Esophagus (tissue), 2 donors: ENCODE results near the gene GPT2. TPM values are rescaled to one million over a fixed set of nuclear protein-coding genes. Genes with fewer than 3 reads are reported as not detected.
A peak's percentile ranks its signal among the peaks of the same experiment; 100 is the strongest.

Source experiments
- H3K27ac ChIP-seq, 2 donors: one replicate each; pipeline ENCODE4 v1.5.1; 2013; ENCODE audit warnings: low read depth in 2 of 2, mild to moderate bottlenecking in 2 of 2, inconsistent platforms in 1 of 2, low read length in 1 of 2, moderate library complexity in 1 of 2
- H3K27me3 ChIP-seq, 2 donors: one replicate each; pipeline ENCODE4 v1.6.1; 2013; ENCODE audit warnings: low read length in 2 of 2, control low read depth in 1 of 2, mild to moderate bottlenecking in 1 of 2; ENCODE audit not compliant: insufficient read depth in 2 of 2, control insufficient read depth in 1 of 2
- H3K36me3 ChIP-seq, 2 donors: one replicate each; pipeline ENCODE4 v1.6.1; 2013; ENCODE audit warnings: low read length in 1 of 2; ENCODE audit not compliant: control insufficient read depth in 2 of 2, insufficient read depth in 2 of 2
- H3K4me1 ChIP-seq, 2 donors: one replicate each; pipeline ENCODE4 v1.6.1; 2013; ENCODE audit warnings: low read length in 1 of 2; ENCODE audit not compliant: control insufficient read depth in 2 of 2, insufficient read depth in 2 of 2
- H3K4me3 ChIP-seq, 2 donors: one replicate each; pipeline ENCODE4 v1.5.1; 2013; ENCODE audit warnings: low read length in 2 of 2, mild to moderate bottlenecking in 2 of 2, low read depth in 1 of 2, moderate library complexity in 1 of 2
- H3K9me3 ChIP-seq, 2 donors: one replicate each; pipeline ENCODE4 v1.6.1; 2013; ENCODE audit warnings: mild to moderate bottlenecking in 2 of 2, low read depth in 1 of 2, low read length in 1 of 2, moderate library complexity in 1 of 2; ENCODE audit not compliant: control insufficient read depth in 2 of 2, insufficient read depth in 1 of 2
- WGBS, 2 donors: extraction: QIAGEN DNeasy Blood & Tissue Kit; methylation state at CpG; one replicate each; pipeline ENCODE4 v1.1.7; 2013; 5-methylcytosine and 5-hydroxymethylcytosine counted together
- polyA plus RNA-seq, 2 donors: library from polyadenylated mRNA; stranded (reverse); fragments of 200-250 nt; gene quantifications; one replicate each; pipeline ENCODE4 v1.2.3, GENCODE V29; 2013
- donor health status: healthy with polysubstance abuse.
- donor health status: Bipolar disorder and iron deficiency.

The GPT2 gene
- polyA plus RNA-seq, 2 donors, result 53.8 to 65.8 TPM

DNA sequence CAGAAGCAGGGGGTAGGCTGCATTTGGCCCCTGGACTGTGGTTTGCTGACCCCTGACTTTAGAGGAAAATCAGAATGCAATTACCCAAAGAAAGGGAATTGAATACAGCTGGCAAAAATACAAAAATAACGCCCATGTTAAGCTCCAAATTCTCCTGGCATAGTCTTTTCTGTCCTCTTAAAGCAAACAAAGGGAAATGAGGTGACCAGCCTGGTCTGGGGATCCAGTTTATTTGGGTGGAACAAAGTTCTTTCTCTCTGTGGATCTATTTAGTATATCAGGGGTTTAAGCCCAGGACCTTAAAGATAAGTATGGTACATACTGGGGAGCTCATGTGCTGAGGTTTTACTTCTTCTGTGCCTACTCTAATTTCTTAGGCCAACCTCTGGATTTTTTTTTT, 65.8 kb downstream of the GPT2 start:
- 24 to 30% methylated on average over 1 of the region's 1 CpG for WGBS, 2 donors
- no peaks in the 10 kb centered on the region for H3K27me3 ChIP-seq

DNA sequence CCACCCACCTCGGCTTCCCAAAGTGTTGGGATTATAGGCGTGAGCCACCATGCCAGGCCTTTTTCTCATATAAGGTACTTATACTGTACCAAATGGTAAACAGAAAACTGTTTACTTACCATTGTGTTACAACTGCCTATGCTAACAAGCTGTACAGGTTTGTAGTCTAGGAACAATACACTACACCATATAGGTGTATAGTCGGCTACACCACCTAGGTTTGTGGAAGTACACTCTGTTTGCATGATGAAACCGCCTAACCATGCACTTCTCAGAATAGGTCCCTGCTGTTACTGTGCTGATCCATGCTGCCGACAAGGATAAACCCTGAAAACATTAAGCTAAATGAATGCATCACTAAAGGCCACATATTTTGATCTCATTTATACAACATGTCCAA, 70.4 kb downstream of the GPT2 start:
- peaks cover 2 to 23% of the 10 kb centered on the region in 2 donors for H3K36me3 ChIP-seq
- whole genome bisulfite sequencing, 2 donors, result 76 to 80% methylated on average over 5 of the region's 5 CpGs

More for the DNA sequence above, 65.8 kb downstream of the GPT2 start:
- Histone ChIP-seq H3K4me1 (no peaks in the 10 kb centered on the region), H3K9me3 (no peaks in the 10 kb centered on the region), H3K4me3 (no peak overlapping the region), H3K27ac (no peak overlapping the region), H3K36me3 (no peaks in the 10 kb centered on the region)

DNA sequence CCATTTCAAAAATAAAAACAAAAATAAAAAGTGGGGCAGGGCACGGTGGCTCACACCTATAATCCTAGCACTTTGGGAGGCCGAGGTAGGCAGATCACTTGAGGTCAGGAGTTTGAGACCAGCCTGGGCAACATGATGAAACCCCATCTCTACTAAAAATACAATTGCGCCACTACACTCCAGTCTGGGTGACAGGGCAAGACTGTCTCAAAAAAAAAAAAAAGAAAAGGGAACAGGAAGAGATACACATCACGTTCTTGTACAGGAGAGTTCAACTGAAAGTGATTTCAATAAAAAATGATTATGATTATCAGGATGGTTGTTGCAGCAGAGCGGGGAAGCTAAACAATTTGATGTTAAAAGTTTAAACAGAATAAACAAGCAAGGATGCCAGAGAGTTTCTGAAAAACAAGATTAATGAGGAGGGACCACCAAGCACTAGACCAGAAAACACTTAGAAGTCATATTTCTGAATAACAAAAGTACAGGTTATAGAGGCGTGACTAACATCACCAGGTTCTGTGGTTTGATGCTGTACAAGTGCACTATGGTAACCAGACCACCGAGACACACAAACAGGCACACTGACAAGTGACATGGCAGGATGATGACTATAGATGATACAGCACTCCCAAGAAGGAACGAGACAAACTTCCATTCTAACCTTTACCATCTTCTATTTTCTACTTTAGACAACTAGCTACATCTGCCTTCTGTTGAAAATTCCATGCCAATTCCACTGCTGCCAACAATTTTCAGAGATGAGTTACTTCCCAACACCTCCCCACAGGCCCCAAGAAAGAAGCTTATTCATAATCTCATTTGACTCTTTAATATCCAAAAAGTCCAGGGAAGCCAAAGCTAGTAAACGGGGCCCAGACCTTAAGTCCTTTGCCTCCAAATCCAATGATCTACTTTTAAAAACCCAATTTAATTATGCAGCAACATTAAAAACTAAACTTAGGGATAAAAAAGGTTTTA, 77.5 kb downstream of the GPT2 start:
- Histone ChIP-seq H3K9me3 (no peaks in the 10 kb centered on the region), H3K27me3 (no peaks in the 10 kb centered on the region), H3K4me3 (no peak overlapping the region), H3K4me1 (no peaks in the 10 kb centered on the region), H3K27ac (no peak overlapping the region), H3K36me3 (peaks cover 13 to 38% of the 10 kb centered on the region in 2 donors)
- WGBS, 2 donors, result 65 to 66% methylated on average over 9 of the region's 9 CpGs

More for the DNA sequence above, 70.4 kb downstream of the GPT2 start:
- H3K27ac ChIP-seq, result no peak overlapping the region
- no peaks in the 10 kb centered on the region for H3K4me1 ChIP-seq
- H3K27me3 ChIP-seq, result no peaks in the 10 kb centered on the region
- no peaks in the 10 kb centered on the region for H3K9me3 ChIP-seq
- no peak overlapping the region for H3K4me3 ChIP-seq

DNA sequence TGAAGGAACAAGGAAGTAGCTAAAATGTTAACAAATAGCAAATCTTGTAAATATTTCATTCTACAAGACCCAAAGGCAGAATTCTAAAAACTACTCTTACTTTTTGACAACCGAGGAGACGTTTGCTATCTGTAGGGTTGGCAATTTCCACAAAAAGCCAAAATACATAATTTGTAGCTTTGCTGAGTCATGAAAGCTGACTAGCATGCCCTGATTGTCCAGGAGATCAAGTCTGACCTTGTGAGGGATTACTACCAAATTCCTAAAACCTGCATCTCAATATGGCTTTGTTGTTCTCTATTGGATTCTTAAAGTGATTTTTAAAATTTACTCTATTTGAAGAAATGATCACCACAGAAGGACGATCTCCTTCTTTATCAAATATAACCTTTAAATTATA, 78.5 kb downstream of the GPT2 start:
- H3K9me3 ChIP-seq, result no peaks in the 10 kb centered on the region
- H3K4me3 ChIP-seq, result no peak overlapping the region
- H3K27me3 ChIP-seq, result no peaks in the 10 kb centered on the region
- H3K4me1 ChIP-seq, result no peaks in the 10 kb centered on the region
- H3K36me3 ChIP-seq, result peaks cover 16 to 35% of the 10 kb centered on the region in 2 donors
- WGBS, 2 donors, result 45 to 66% methylated on average over 3 of the region's 3 CpGs
- H3K27ac ChIP-seq, result no peak overlapping the region

DNA sequence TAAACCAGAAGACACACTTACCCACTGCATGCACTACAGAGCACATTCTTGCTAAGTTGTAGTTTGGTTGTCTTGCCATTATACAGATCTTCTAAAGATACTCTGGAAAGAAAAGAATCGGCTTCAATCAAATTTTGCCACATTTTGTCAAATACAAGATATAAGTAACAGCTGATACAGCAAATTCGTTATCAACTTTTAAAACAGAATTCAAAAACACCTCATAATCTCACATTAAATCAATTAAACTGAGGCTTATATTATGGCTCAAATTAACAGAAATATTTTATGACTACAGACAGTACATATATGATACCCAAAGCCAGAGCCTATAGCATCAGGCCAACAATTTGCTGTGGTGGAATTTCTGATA, 83.9 kb downstream of the GPT2 start:
- Histone ChIP-seq H3K27me3 (no peaks in the 10 kb centered on the region), H3K36me3 (peaks cover 15 to 19% of the 10 kb centered on the region in 2 donors), H3K27ac (no peak overlapping the region), H3K4me3 (no peak overlapping the region), H3K9me3 (no peaks in the 10 kb centered on the region), H3K4me1 (peaks cover 0 to 5% of the 10 kb centered on the region in 2 donors)
- WGBS, 2 donors, result 91 to 96% methylated on average over 2 of the region's 2 CpGs

DNA sequence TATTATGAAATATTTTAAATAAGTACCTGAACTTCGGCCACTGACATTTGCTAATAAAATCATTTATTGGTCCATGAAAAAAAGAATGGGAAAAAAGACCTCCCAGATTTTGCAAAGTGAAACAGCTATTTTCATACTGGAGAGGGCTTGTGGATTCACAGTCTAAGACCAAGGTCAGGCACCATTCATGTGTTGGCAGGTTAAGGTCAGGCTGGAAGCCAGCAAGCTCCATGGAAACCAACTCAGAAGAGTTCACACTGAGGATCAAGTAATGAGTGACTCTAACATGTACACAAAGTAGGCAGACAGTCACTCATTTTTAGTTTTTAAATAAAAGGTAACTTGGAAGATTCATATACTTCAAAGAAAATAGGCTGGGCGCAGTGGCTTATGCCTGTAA, 85.9 kb downstream of the GPT2 start:
- no peaks in the 10 kb centered on the region for H3K27me3 ChIP-seq
- no peaks in the 10 kb centered on the region for H3K9me3 ChIP-seq
- 83 to 84% methylated on average over 2 of the region's 2 CpGs for WGBS, 2 donors
- H3K4me3 ChIP-seq, result no peak overlapping the region
- H3K36me3 ChIP-seq, result peaks cover 11 to 12% of the 10 kb centered on the region in 2 donors
- no peak overlapping the region for H3K27ac ChIP-seq
- H3K4me1 ChIP-seq, result peaks cover 0 to 5% of the 10 kb centered on the region in 2 donors

DNA sequence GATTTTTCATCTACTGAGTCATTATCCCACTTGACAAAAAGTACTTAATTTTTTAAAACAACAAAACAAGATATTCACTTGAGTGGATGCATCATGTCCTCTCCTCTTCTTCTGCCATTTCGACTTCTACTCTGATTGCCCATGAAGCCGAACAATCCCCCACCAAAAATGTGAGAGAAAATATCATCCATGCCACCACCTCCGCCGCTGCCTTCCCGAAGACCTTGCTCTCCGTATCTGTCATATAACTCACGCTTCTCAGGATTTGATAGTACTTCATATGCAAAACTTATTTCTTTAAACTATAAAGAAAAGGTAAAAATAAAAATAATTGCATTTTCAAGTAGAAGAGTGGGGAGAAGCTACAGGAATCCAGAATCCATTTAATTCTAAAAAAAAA, 87.1 kb downstream of the GPT2 start:
- WGBS, 2 donors, result 93 to 96% methylated on average over 7 of the region's 7 CpGs
- Histone ChIP-seq H3K27ac (no peak overlapping the region), H3K4me1 (peaks cover 0 to 5% of the 10 kb centered on the region in 2 donors), H3K36me3 (peaks cover 7 to 11% of the 10 kb centered on the region in 2 donors), H3K4me3 (no peak overlapping the region), H3K9me3 (no peaks in the 10 kb centered on the region), H3K27me3 (no peaks in the 10 kb centered on the region)

DNA sequence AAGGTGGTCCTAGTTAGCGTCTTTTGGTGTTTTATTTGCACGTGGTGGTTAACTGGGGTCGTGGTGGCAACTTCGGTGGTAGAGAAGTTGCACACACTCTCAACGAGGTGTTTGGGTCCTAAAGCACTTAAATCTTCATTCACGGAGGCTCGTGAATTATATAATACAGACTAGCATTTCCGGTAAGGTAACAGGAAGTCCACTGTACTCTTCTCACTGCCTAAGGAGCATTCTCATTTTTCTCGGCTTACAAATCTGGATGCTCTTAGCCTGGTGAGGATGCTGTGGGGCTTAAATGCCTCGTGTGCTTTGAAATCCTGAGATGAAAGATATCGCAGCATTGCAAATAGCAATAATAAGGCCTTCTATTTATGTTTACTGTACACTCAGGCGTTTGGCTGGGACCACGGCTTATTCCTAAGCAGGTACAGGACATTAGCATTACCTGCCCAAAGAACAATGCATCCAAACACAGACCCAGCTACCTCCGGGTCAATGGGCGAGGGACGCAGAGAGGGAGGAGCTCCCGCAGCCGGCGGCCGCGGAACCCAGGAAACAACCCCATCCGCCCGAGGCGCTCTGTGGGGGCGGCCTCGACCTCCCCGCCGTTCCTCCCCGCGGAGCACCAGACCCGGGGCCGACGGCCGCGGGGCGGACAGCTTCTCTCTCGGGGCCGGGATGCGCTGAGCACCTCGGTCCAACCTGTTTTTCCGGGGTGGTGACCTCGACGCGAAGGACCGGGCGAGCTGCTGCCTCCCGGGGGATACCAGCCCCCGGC, 88.5 kb downstream of the GPT2 start:
- Histone ChIP-seq H3K4me3 (peak overlapping the region; percentile 91 to 95), H3K9me3 (no peaks in the 10 kb centered on the region), H3K27ac (peak overlapping the region; percentile 93 to 99), H3K27me3 (no peaks in the 10 kb centered on the region), H3K4me1 (peaks cover 0 to 5% of the 10 kb centered on the region in 2 donors), H3K36me3 (peaks cover 4 to 8% of the 10 kb centered on the region in 2 donors)
- 0 to 1% methylated on average over 48 of the region's 48 CpGs for WGBS, 2 donors

DNA sequence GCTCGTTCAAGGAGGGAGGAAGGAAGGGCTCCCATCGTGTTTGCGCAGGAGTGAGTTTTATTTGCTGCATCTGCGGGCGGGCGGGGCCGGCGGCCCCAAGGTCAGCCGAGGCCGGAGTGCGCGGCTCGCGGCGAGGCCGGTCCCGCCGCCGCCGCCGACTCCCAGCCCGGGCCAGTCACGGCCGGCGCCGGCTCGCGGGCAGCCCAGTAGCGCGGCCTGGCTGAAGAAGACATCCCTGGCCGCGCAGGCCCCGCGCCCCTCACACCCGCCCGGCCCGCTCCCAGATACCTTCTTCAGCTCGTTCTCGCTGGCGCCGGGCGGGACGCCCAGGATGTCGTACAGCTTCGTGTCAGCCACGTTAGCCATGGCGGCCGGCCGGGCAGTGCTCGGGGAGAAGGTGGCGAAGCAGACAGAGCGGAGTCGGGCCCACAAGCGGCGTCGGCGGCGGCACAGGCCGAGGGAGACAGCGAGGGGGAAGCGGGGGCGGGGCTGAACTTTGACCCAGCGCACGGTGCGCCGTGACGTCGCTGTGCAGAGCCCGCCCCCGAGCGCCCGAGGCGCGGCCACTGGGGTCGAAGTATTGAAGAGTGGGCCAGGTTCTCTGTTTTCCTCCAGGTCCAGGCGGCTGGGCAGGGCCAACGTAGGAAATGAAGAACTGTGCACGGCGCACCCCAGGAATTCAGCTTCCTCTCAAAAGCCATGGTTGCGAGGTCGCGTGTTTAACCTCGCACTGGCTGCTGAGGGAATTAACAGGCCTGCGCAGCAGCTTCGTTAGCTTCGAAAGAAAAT, 89.2 kb downstream of the GPT2 start, which contains the start of gene DNAJA2:
Gene DNAJA2 (minus strand): TSS at position 468 of the 789 bp plus-strand sequence. CDS start 102 bp downstream, at position 366.
- Histone ChIP-seq H3K9me3 (no peaks in the 10 kb centered on the region), H3K36me3 (peaks cover 2 to 6% of the 10 kb centered on the region in 2 donors), H3K27me3 (no peaks in the 10 kb centered on the region), H3K4me1 (peaks cover 0 to 5% of the 10 kb centered on the region in 2 donors), H3K4me3 (peak within 1 kb of the TSS; percentile 91 to 95), H3K27ac (peak within 1 kb of the TSS; percentile 93 to 99)
- WGBS, 2 donors, result 0 to 1% methylated on average over 83 to 86 of the region's 86 CpGs
